PC-3 (cell line): ENCODE results near the gene HCLS1. TPM values are rescaled to one million over a fixed set of nuclear protein-coding genes. Genes with fewer than 3 reads are reported as not detected.

Source experiments
- ATAC-seq: fragments of 200-7000 bp; cut with Tn5 transposase; 2 replicates; pipeline ENCODE4 v1.9.1; 2020; ENCODE audit warnings: mild to moderate bottlenecking, moderate library complexity
- BruUV-seq: library from RNA; stranded (reverse); fragments of 400-500 nt; replicated peaks from 2 replicates; lab custom pipeline; 2021; lab: Mats Ljungman, UMichigan
- CTCF ChIA-PET: fragments of 300-600 bp; sonication (Branson Sonifier 250); formaldehyde crosslinking; loops from one replicate; lab custom pipeline; 2022; ENCODE audit warnings: antibody characterized with exemption; lab: Charles Lee
- POLR2A ChIA-PET: fragments of 300-600 bp; sonication (Branson Sonifier 250); formaldehyde crosslinking; loops from one replicate; lab custom pipeline; 2022; ENCODE audit warnings: antibody characterized with exemption; ENCODE audit not compliant: unreplicated experiment; lab: Charles Lee
- DNase-seq: peaks from one replicate; pipeline ENCODE4 v3.0.0-alpha.2; 2015
- H2AFZ ChIP-seq: fragments of 300-600 bp; sonication (generic); 2 replicates; pipeline ENCODE4 v1.6.0; 2016; ENCODE audit warnings: antibody characterized with exemption, low read length
- H3F3A ChIP-seq: fragments of 300-600 bp; sonication (generic); one replicate; pipeline ENCODE4 v1.6.0; 2017; ENCODE audit warnings: antibody characterized with exemption, low read length, control low read depth, mild to moderate bottlenecking; ENCODE audit not compliant: unreplicated experiment
- H3K27ac ChIP-seq: fragments of 300-600 bp; sonication (generic); 2 replicates; pipeline ENCODE4 v1.5.1; 2016; ENCODE audit warnings: mild to moderate bottlenecking, low read length
- H3K27me3 ChIP-seq: fragments of 300-600 bp; sonication (generic); 2 replicates; pipeline ENCODE4 v1.6.1; 2016; ENCODE audit warnings: low read length, mixed read lengths
- H3K36me3 ChIP-seq: fragments of 300-600 bp; sonication (generic); 2 replicates; pipeline ENCODE4 v1.6.1; 2016; ENCODE audit warnings: low read depth, mixed run types, low read length, mixed read lengths
- H3K4me1 ChIP-seq: fragments of 300-600 bp; sonication (generic); 2 replicates; pipeline ENCODE4 v1.5.1; 2016; ENCODE audit warnings: low read length; ENCODE audit not compliant: insufficient read depth
- H3K4me2 ChIP-seq: fragments of 300-600 bp; sonication (generic); 2 replicates; pipeline ENCODE4 v1.6.0; 2016; ENCODE audit warnings: low read length
- H3K4me3 ChIP-seq: fragments of 300-600 bp; sonication (generic); 2 replicates; pipeline ENCODE4 v1.5.1; 2016; ENCODE audit warnings: mild to moderate bottlenecking, low read length, mixed read lengths
- H3K79me2 ChIP-seq: fragments of 300-600 bp; sonication (generic); 2 replicates; pipeline ENCODE4 v1.6.1; 2017; ENCODE audit warnings: low read length, mixed read lengths
- H3K9ac ChIP-seq: fragments of 300-600 bp; sonication (generic); 2 replicates; pipeline ENCODE4 v1.6.0; 2016; ENCODE audit warnings: mild to moderate bottlenecking, low read length
- H3K9me2 ChIP-seq: fragments of 300-600 bp; sonication (generic); replicated peaks from 2 replicates; pipeline ENCODE4 v1.6.1; 2016; ENCODE audit warnings: mixed run types, low read length, mixed read lengths
- H3K9me3 ChIP-seq: fragments of 300-600 bp; sonication (generic); 2 replicates; pipeline ENCODE4 v1.6.1; 2016; ENCODE audit warnings: low read length, mixed read lengths
- H4K20me1 ChIP-seq: fragments of 300-600 bp; sonication (generic); 2 replicates; pipeline ENCODE4 v1.6.1; 2016; ENCODE audit warnings: low read length, mixed read lengths
- CTCF ChIP-seq: fragments of 300-600 bp; sonication (generic); conservative IDR thresholded peaks from 2 replicates; pipeline ENCODE4 v1.5.1; 2017; ENCODE audit warnings: antibody characterized with exemption, low read depth, mild to moderate bottlenecking, low read length
- EZH2 ChIP-seq: fragments of 300-600 bp; sonication (generic); IDR thresholded peaks from one replicate; pipeline ENCODE4 v1.6.1; 2017; ENCODE audit warnings: antibody characterized with exemption, mild to moderate bottlenecking, low read length; ENCODE audit not compliant: unreplicated experiment
- EZH2phosphoT487 ChIP-seq: fragments of 300-600 bp; sonication (generic); IDR thresholded peaks from 2 replicates; pipeline ENCODE4 v1.6.1; 2018; ENCODE audit warnings: mild to moderate bottlenecking, antibody characterized with exemption, low read length, borderline replicate concordance
- intact Hi-C: fragments of 100-400 bp; cut with micrococcal nuclease; formaldehyde crosslinking; loops from 2 replicates; pipeline ENCODE4 v1.9.0; 2023
- total RNA-seq: library from RNA; depleted of rRNA; stranded (reverse); fragments of >200 nt; gene quantifications from 2 replicates; pipeline ENCODE4 v1.2.3, GENCODE V29; 2014

Gene HCLS1
- total RNA-seq, 1 experiment from 2014 or later = 5.8 TPM

- no peak overlapping the region for H3K27ac ChIP-seq
- ATAC-seq = no peak
- no peaks in the 10 kb centered on the region for H3K4me1 ChIP-seq
- H3K4me2 ChIP-seq = no peak overlapping the region
- TF ChIP-seq EZH2phosphoT487 = no peak
- no peak for TF ChIP-seq CTCF
- TF ChIP-seq EZH2 = no peak
- no peak overlapping the region for H3K4me3 ChIP-seq
- peaks cover 31% of the 10 kb centered on the region; the same call in 1 of the 2 replicates for H3K27me3 ChIP-seq
- H2AFZ ChIP-seq = no peak overlapping the region
- no peaks in the 10 kb centered on the region for H3K79me2 ChIP-seq
- H3K9me3 ChIP-seq = no peaks in the 10 kb centered on the region
- H3K9me2 ChIP-seq = no peaks in the 10 kb centered on the region
- CTCF ChIA-PET = no interaction called here
- no peaks in the 10 kb centered on the region for H3F3A ChIP-seq
- DNase-seq = no peak
- POLR2A ChIA-PET = no interaction called here
- BruUV-seq = no TSS peak
- no peaks in the 10 kb centered on the region for H3K36me3 ChIP-seq
- intact Hi-C loops = no loop called here
- no peaks in the 10 kb centered on the region for H4K20me1 ChIP-seq
- no peak overlapping the region for H3K9ac ChIP-seq
Observed at GRCh38 chr3:121624147-121624899, 36.4 kb downstream of the HCLS1 start.

GRCh38 chr3:121621491-121621890 lies 39.2 kb downstream of the HCLS1 start:
- H3F3A ChIP-seq = no peaks in the 10 kb centered on the region
- no peaks in the 10 kb centered on the region for H4K20me1 ChIP-seq
- DNase-seq (no peak), ATAC-seq (no peak)
- BruUV-seq = no TSS peak
- ChIA-PET CTCF (no interaction called here), POLR2A (no interaction called here)
- H3K27me3 ChIP-seq = peaks cover 31% of the 10 kb centered on the region; the same call in 1 of the 2 replicates
- no peak overlapping the region for H2AFZ ChIP-seq
- intact Hi-C loops = no loop called here
- H3K4me1 ChIP-seq = no peaks in the 10 kb centered on the region
- H3K9me2 ChIP-seq = no peaks in the 10 kb centered on the region
- no peak overlapping the region for H3K4me2 ChIP-seq
- H3K36me3 ChIP-seq = no peaks in the 10 kb centered on the region
- H3K4me3 ChIP-seq = no peak overlapping the region
- H3K27ac ChIP-seq = no peak overlapping the region
- TF ChIP-seq EZH2phosphoT487 (no peak), CTCF (no peak), EZH2 (no peak)
- H3K9me3 ChIP-seq = no peaks in the 10 kb centered on the region
- H3K79me2 ChIP-seq = no peaks in the 10 kb centered on the region
- H3K9ac ChIP-seq = no peak overlapping the region

GRCh38 chr3:121619691-121620090 lies 41.0 kb downstream of the HCLS1 start:
- H3K27ac ChIP-seq = no peak overlapping the region
- no peak overlapping the region for H3K4me2 ChIP-seq
- ATAC-seq = no peak
- no peaks in the 10 kb centered on the region for H3K9me2 ChIP-seq
- no peak overlapping the region for H3K4me3 ChIP-seq
- H3K9me3 ChIP-seq = no peaks in the 10 kb centered on the region
- no peaks in the 10 kb centered on the region for H3K79me2 ChIP-seq
- no peaks in the 10 kb centered on the region for H3K36me3 ChIP-seq
- H3K4me1 ChIP-seq = no peaks in the 10 kb centered on the region
- CTCF ChIA-PET = no interaction called here
- no peak for DNase-seq
- H4K20me1 ChIP-seq = no peaks in the 10 kb centered on the region
- H3K27me3 ChIP-seq = peaks cover 31% of the 10 kb centered on the region; the same call in 1 of the 2 replicates
- BruUV-seq = no TSS peak
- TF ChIP-seq EZH2phosphoT487 (no peak), CTCF (no peak), EZH2 (no peak)
- H3K9ac ChIP-seq = no peak overlapping the region
- no peaks in the 10 kb centered on the region for H3F3A ChIP-seq
- POLR2A ChIA-PET = no interaction called here
- intact Hi-C loops = no loop called here
- no peak overlapping the region for H2AFZ ChIP-seq
